Measurements from ENCODE around the gene PNKD.
A peak's percentile ranks its signal among the peaks of the same experiment; 100 is the strongest.

PNKD gene

GRCh38 chr2:218229239-218229638 lies 41.1 kb upstream of the PNKD start:
- H3K4me3 ChIP-seq (ENCODE audit: insufficient read depth, low read length, poor library complexity, severe bottlenecking): no peak overlapping the region
- peaks cover 62% of the 10 kb centered on the region for H3K36me3 ChIP-seq (ENCODE audit: low read length)
- H4K20me1 ChIP-seq (ENCODE audit: low read depth, low read length): peaks cover 28% of the 10 kb centered on the region

DNA sequence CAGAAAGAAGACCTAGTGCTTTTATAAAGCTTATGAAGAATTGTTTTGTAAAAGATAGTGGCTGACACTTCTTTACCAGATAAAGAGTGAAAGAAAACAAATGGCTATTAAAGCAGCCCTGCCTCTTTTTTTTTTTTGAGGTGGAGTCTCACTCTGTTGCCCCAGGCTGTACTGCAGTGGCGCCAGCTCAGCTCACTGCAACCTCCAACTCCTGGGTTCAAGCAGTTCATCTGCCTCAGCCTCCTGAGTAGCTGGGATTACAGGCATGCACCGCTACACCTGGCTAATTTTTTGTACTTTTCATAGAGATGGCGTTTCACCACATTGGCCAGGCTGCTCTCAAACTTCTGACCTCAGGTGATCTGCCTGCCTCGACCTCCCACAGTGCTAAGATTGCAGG lies 40.5 kb upstream of the PNKD start:
- peak overlapping the region; percentile 6 for H3K4me2 ChIP-seq (ENCODE audit: low read depth, low read length, poor library complexity, severe bottlenecking)
- H3K9me2 ChIP-seq (replicated peaks; ENCODE audit: insufficient read depth, low read length): no peaks in the 10 kb centered on the region
- peaks cover 22% of the 10 kb centered on the region for H4K20me1 ChIP-seq (ENCODE audit: low read depth, low read length)
- H3K27me3 ChIP-seq (ENCODE audit: low read length): no peaks in the 10 kb centered on the region
- no peak overlapping the region for H3K4me3 ChIP-seq (ENCODE audit: insufficient read depth, low read length, poor library complexity, severe bottlenecking)
- no peaks in the 10 kb centered on the region for H3K9me3 ChIP-seq (ENCODE audit: insufficient read depth, low read length)
- no peak overlapping the region for H3K9ac ChIP-seq (ENCODE audit: low read length)
- peaks cover 50% of the 10 kb centered on the region for H3K79me2 ChIP-seq (ENCODE audit: insufficient read depth, low read length)
- no peak overlapping the region for H2AFZ ChIP-seq (ENCODE audit: low read depth, low read length, severe bottlenecking)
- H3F3A ChIP-seq (ENCODE audit: insufficient read depth): peaks cover 13% of the 10 kb centered on the region; the same call in 1 of the 2 replicates
- H3K27ac ChIP-seq (ENCODE audit: low read depth, low read length): peak overlapping the region; percentile 68
- H3K36me3 ChIP-seq (ENCODE audit: low read length): peaks cover 60% of the 10 kb centered on the region
- TF ChIP-seq CTCF (IDR thresholded peaks at IDR 0.05; ENCODE audit: insufficient read depth, low read length, poor library complexity, severe bottlenecking): no peak
- TF ChIP-seq EZH2phosphoT487 (conservative IDR thresholded peaks at IDR 0.05; ENCODE audit: low read length): no peak

More at GRCh38 chr2:218229239-218229638, 41.1 kb upstream of the PNKD start:
- H2AFZ ChIP-seq (ENCODE audit: low read depth, low read length, severe bottlenecking): no peak overlapping the region
- TF ChIP-seq CTCF (IDR thresholded peaks at IDR 0.05; ENCODE audit: insufficient read depth, low read length, poor library complexity, severe bottlenecking) (no peak), EZH2phosphoT487 (conservative IDR thresholded peaks at IDR 0.05; ENCODE audit: low read length) (no peak)
- peak overlapping the region; percentile 6 for H3K4me2 ChIP-seq (ENCODE audit: low read depth, low read length, poor library complexity, severe bottlenecking)
- peaks cover 56% of the 10 kb centered on the region for H3K79me2 ChIP-seq (ENCODE audit: insufficient read depth, low read length)
- H3K27me3 ChIP-seq (ENCODE audit: low read length): no peaks in the 10 kb centered on the region
- H3K9me2 ChIP-seq (replicated peaks; ENCODE audit: insufficient read depth, low read length): no peaks in the 10 kb centered on the region
- peaks cover 13% of the 10 kb centered on the region; the same call in 1 of the 2 replicates for H3F3A ChIP-seq (ENCODE audit: insufficient read depth)
- no peak overlapping the region for H3K9ac ChIP-seq (ENCODE audit: low read length)
- H3K9me3 ChIP-seq (ENCODE audit: insufficient read depth, low read length): no peaks in the 10 kb centered on the region
- peak overlapping the region; percentile 68 for H3K27ac ChIP-seq (ENCODE audit: low read depth, low read length)

DNA sequence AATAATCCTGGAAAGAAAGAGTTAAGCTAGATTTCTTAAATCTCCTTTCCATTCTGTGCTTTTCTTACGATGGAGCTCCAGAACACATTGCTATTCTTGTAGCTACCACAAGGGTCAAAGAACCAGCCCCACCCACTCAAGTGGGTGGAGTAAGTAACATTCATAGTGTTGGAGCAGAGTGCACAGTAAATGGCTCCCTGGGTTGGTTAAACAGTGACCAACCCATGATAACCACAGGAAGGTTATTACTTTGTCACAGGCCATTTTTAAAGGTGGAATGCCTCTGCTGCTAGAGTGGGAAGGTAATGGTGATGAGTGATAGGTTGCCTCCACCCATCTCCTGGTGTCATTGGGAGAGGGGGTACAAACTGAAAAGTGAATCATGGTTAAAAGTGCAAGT lies 39.4 kb upstream of the PNKD start:
- no peaks in the 10 kb centered on the region for H3K9me3 ChIP-seq (ENCODE audit: insufficient read depth, low read length)
- TF ChIP-seq CTCF (IDR thresholded peaks at IDR 0.05; ENCODE audit: insufficient read depth, low read length, poor library complexity, severe bottlenecking) (no peak), EZH2phosphoT487 (conservative IDR thresholded peaks at IDR 0.05; ENCODE audit: low read length) (no peak)
- no peaks in the 10 kb centered on the region for H3K27me3 ChIP-seq (ENCODE audit: low read length)
- peaks cover 61% of the 10 kb centered on the region for H3K36me3 ChIP-seq (ENCODE audit: low read length)
- no peaks in the 10 kb centered on the region for H3K9me2 ChIP-seq (replicated peaks; ENCODE audit: insufficient read depth, low read length)
- no peak overlapping the region for H2AFZ ChIP-seq (ENCODE audit: low read depth, low read length, severe bottlenecking)
- H3K79me2 ChIP-seq (ENCODE audit: insufficient read depth, low read length): peaks cover 40% of the 10 kb centered on the region
- peaks cover 13% of the 10 kb centered on the region; the same call in 1 of the 2 replicates for H3F3A ChIP-seq (ENCODE audit: insufficient read depth)
- H3K4me3 ChIP-seq (ENCODE audit: insufficient read depth, low read length, poor library complexity, severe bottlenecking): no peak overlapping the region
- H3K9ac ChIP-seq (ENCODE audit: low read length): no peak overlapping the region
- no peak overlapping the region for H3K4me2 ChIP-seq (ENCODE audit: low read depth, low read length, poor library complexity, severe bottlenecking)
- H3K27ac ChIP-seq (ENCODE audit: low read depth, low read length): no peak overlapping the region
- peaks cover 16% of the 10 kb centered on the region; the same call in 1 of the 2 replicates for H4K20me1 ChIP-seq (ENCODE audit: low read depth, low read length)

Measured in SU-DHL-6 (cell line).